GM23248 (cell line): ENCODE data around the gene LINGO1.

Experiments used
- EZH2 ChIP-seq: fragments of 200-600 bp; sonication (generic); IDR thresholded peaks from 2 replicates; pipeline ENCODE4 v1.6.1; 2018; ENCODE audit warnings: antibody characterized with exemption, mild to moderate bottlenecking; ENCODE audit not compliant: insufficient read depth, poor library complexity, severe bottlenecking
- EZH2phosphoT487 ChIP-seq: fragments of 200-600 bp; sonication (generic); IDR thresholded peaks from 2 replicates; pipeline ENCODE4 v1.6.1; 2018; ENCODE audit warnings: antibody characterized with exemption, moderate library complexity, mild to moderate bottlenecking, low read depth; ENCODE audit not compliant: insufficient read depth

DNA sequence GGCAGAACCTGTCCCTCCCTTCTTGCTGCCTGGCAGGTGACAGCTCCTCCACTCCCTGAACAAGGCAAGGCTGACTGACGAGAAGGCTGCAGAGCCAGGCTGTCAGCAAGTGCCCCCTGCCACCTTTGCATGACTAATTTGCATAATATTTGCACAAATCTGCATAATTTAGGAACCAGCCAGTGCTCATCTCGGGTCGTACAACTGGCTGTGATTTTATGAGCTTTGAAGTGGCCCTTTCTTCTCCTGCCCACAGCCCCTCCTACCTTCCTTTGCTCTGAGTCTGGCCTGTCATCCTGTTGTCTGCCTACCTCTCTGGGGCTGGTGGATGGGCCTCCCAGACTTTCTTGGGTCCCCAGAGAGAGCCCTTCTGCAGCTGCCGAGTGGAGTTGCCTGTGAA is 58.9 kb downstream of the LINGO1 start:
- TF ChIP-seq EZH2 (no peak), EZH2phosphoT487 (no peak)
